GM12878 (cell line): Measurements from ENCODE around the gene CILP. TPM values are rescaled to one million over a fixed set of nuclear protein-coding genes. Genes with fewer than 3 reads are reported as not detected.

Source experiments
- ATAC-seq: fragments of 200-7000 bp; cut with Tn5 transposase; 3 replicates; pipeline ENCODE4 v1.9.1; 2020; ENCODE audit warnings: mild to moderate bottlenecking, moderate library complexity
- BruUV-seq: library from RNA; stranded (reverse); fragments of 400-500 nt; replicated peaks from 2 replicates; lab custom pipeline; 2021; lab: Mats Ljungman, UMichigan
- CTCF ChIA-PET: fragments of 300-600 bp; sonication (Branson Sonifier 250); formaldehyde crosslinking; extraction: SDS; loops from one replicate; lab custom pipeline; 2021; ENCODE audit warnings: inconsistent platforms; lab: Yijun Ruan, JAX
- POLR2A ChIA-PET: fragments of 350-600 bp; formaldehyde crosslinking; extraction: SDS; loops from one replicate; lab custom pipeline; 2021; ENCODE audit warnings: inconsistent platforms; lab: Charles Lee
- RAD21 ChIA-PET: fragments of 300-600 bp; sonication (Branson Sonifier 250); formaldehyde crosslinking; loops from one replicate; lab custom pipeline; 2023; ENCODE audit warnings: antibody characterized with exemption; ENCODE audit not compliant: unreplicated experiment; lab: Charles Lee
- SMC1A ChIA-PET: fragments of 300-600 bp; sonication (Branson Sonifier 250); formaldehyde crosslinking; loops from one replicate; lab custom pipeline; 2023; ENCODE audit not compliant: unreplicated experiment, uncharacterized antibody; lab: Charles Lee
- DNase-seq: peaks from one replicate; pipeline ENCODE4 v3.0.0-alpha.2; 2011; ENCODE audit warnings: low read depth, low spot score
- FAIRE-seq: peaks from 3 replicates; lab custom pipeline; 2011; peaks lifted over from hg19 to GRCh38; lab: Jason Lieb, UNC
- H2AFZ ChIP-seq: 2 replicates; pipeline ENCODE4 v1.6.0; 2011; ENCODE audit warnings: low read depth, low read length, control low read depth; ENCODE audit not compliant: control insufficient read depth
- H3K27ac ChIP-seq: 2 replicates; pipeline ENCODE4 v1.5.1; 2011; ENCODE audit warnings: control low read depth; ENCODE audit not compliant: control insufficient read depth, insufficient read depth
- H3K27me3 ChIP-seq, 2 experiments: replicated peaks in 1 of 2; 2 replicates each; pipeline versions ENCODE4 v1.6.0 to v1.6.1; 2011; ENCODE audit warnings: low read length in 1 of 2; ENCODE audit not compliant: control insufficient read depth in 2 of 2, insufficient read depth in 2 of 2
- H3K36me3 ChIP-seq, 2 experiments: 2 replicates each; pipeline ENCODE4 v1.5.1; 2011; ENCODE audit warnings: low read length in 1 of 2; ENCODE audit not compliant: control insufficient read depth in 2 of 2, insufficient read depth in 2 of 2
- H3K4me1 ChIP-seq: 2 replicates; pipeline ENCODE4 v1.6.1; 2011; ENCODE audit warnings: mild to moderate bottlenecking, low read length, moderate library complexity, mixed read lengths; ENCODE audit not compliant: control insufficient read depth, insufficient read depth
- H3K4me2 ChIP-seq: 2 replicates; pipeline ENCODE4 v1.6.0; 2011; ENCODE audit warnings: control low read depth; ENCODE audit not compliant: control insufficient read depth, insufficient read depth
- H3K4me3 ChIP-seq: fragments of 200-600 bp; sonication (generic); 2 replicates; pipeline ENCODE4 v1.5.1; 2016
- H3K79me2 ChIP-seq: 2 replicates; pipeline ENCODE4 v1.6.0; 2011; ENCODE audit warnings: low read length; ENCODE audit not compliant: control insufficient read depth, insufficient read depth
- H3K9ac ChIP-seq: 2 replicates; pipeline ENCODE4 v1.8.0; 2011; ENCODE audit warnings: low read length, control low read depth, mixed read lengths; ENCODE audit not compliant: control insufficient read depth, insufficient read depth
- H3K9me3 ChIP-seq: replicated peaks from 3 replicates; pipeline ENCODE4 v1.5.1; 2011; ENCODE audit warnings: mild to moderate bottlenecking, low read length; ENCODE audit not compliant: control insufficient read depth, insufficient read depth
- H4K20me1 ChIP-seq: 2 replicates; pipeline ENCODE4 v1.6.0; 2011; ENCODE audit not compliant: control insufficient read depth, insufficient read depth
- CBX5 ChIP-seq: sonication (generic); IDR thresholded peaks from 2 replicates; pipeline ENCODE4 v1.6.1; 2016; ENCODE audit warnings: low read depth, moderate library complexity, mild to moderate bottlenecking, inconsistent platforms
- CREM ChIP-seq: IDR thresholded peaks from 2 replicates; pipeline ENCODE4 v1.6.1; 2014; ENCODE audit warnings: antibody characterized with exemption, low read depth
- CUX1 ChIP-seq: IDR thresholded peaks from 2 replicates; pipeline ENCODE4 v1.6.1; 2012; ENCODE audit warnings: improper control_type of control experiment, low read depth, low read length; ENCODE audit not compliant: insufficient replicate concordance
- E2F4 ChIP-seq: IDR thresholded peaks from 2 replicates; pipeline ENCODE4 v1.6.1; 2012; ENCODE audit warnings: low read depth, low read length, improper control_type of control experiment
- ETV6 ChIP-seq, 2 experiments: fragments of 450-650 bp in 1 of 2; IDR thresholded peaks in 1 of 2; conservative IDR thresholded peaks in 1 of 2; 2 replicates each; pipeline ENCODE4 v1.6.1; 2014; ENCODE audit warnings: antibody characterized with exemption in 1 of 2, borderline replicate concordance in 1 of 2, low read depth in 1 of 2, mild to moderate bottlenecking in 1 of 2, moderate library complexity in 1 of 2
- IKZF1 ChIP-seq: fragments of 450-650 bp; conservative IDR thresholded peaks from 2 replicates; pipeline ENCODE4 v1.6.1; 2017; ENCODE audit warnings: antibody characterized with exemption, mild to moderate bottlenecking
- IRF3 ChIP-seq: fragments of 450-650 bp; IDR thresholded peaks from 2 replicates; pipeline ENCODE4 v1.6.1; 2014; ENCODE audit warnings: mild to moderate bottlenecking
- SMAD1 ChIP-seq: fragments of 450-650 bp; IDR thresholded peaks from 2 replicates; pipeline ENCODE4 v1.6.1; 2018; ENCODE audit warnings: mild to moderate bottlenecking, low read depth; ENCODE audit not compliant: partially characterized antibody
- ZBED1 ChIP-seq: IDR thresholded peaks from 2 replicates; pipeline ENCODE4 v1.6.1; 2016; ENCODE audit warnings: borderline replicate concordance
- WGBS: methylation state at CpG from one replicate; pipeline ENCODE4 v1.1.6; 2016; ENCODE audit warnings: low lambda C conversion rate; ENCODE audit not compliant: insufficient replicate concordance, insufficient coverage; ENCODE audit errors: missing lambda C conversion rate; 5-methylcytosine and 5-hydroxymethylcytosine counted together
- in situ Hi-C: fragments of 300-500 bp; cut with MboI; formaldehyde crosslinking; loops from 9 replicates; pipeline ENCODE4 v1.14.3; 2018; ENCODE audit warnings: mixed read lengths
- intact Hi-C: fragments of 100-400 bp; cut with micrococcal nuclease; formaldehyde crosslinking; loops from one replicate; pipeline ENCODE4 v1.14.2; 2022; ENCODE audit not compliant: unreplicated experiment
- polyA plus RNA-seq, 11 experiments: library from polyadenylated mRNA; depleted of rRNA in 4 of 11; unstranded in 6 of 11; stranded (reverse) in 5 of 11; fragments of >200 nt; fragmentation: Nextera tagmentation in 4 of 11; fragmentation: Illumina TruSeq in 1 of 11; extraction: Ambion mirVana in 4 of 11; extraction: Trizol in 1 of 11; gene quantifications; 1 replicate in 1 of 11; 2 replicates in 10 of 11; pipeline versions ENCODE4 v1.2.1 to v1.2.3, GENCODE V29; 2011 to 2016; ENCODE audit warnings: inconsistent platforms in 2 of 11, missing spikeins in 2 of 11, low read depth in 1 of 11
- total RNA-seq, 4 experiments: library from RNA; depleted of rRNA in 3 of 4; stranded (reverse); fragments of >200 nt in 3 of 4; fragmentation: Illumina TruSeq in 1 of 4; extraction: Trizol in 1 of 4; gene quantifications; 2 replicates each; pipeline versions ENCODE4 v1.2.1 to v1.2.3, GENCODE V29; 2013 to 2021

Gene CILP
- total and polyA plus RNA-seq, 10 of the 15 experiments (the other 5 are each of a cell fraction or from before 2014, with no cell fraction given), result 0.03 to 0.06 (median 0.04) TPM; not detected in 4

GRCh38 chr15:65171428-65171827, 39.8 kb downstream of the CILP start:
- Histone ChIP-seq H3K9me3 (no peaks in the 10 kb centered on the region), H3K27me3 (no peaks in the 10 kb centered on the region), H2AFZ (no peak overlapping the region), H3K79me2 (peaks cover 1% of the 10 kb centered on the region; the same call in 1 of the 2 replicates), H3K4me3 (no peak overlapping the region), H3K27ac (no peak overlapping the region), H3K36me3 (peaks cover 0 to 18% of the 10 kb centered on the region in 2 experiments; a peak in 2 of 4 replicates), H3K9ac (no peak overlapping the region), H4K20me1 (no peaks in the 10 kb centered on the region), H3K4me1 (peaks cover 4% of the 10 kb centered on the region; the same call in 1 of the 2 replicates), H3K4me2 (no peak overlapping the region)
- intact Hi-C loops, result no loop called here
- FAIRE-seq (no peak), DNase-seq (no peak), ATAC-seq (no peak)
- in situ Hi-C loops, result no loop called here
- SMC1A ChIA-PET, result interaction anchor here (2.2 kb wide), 1 partner anchor 11 kb away, joined by 8 read pairs; no protein-coding TSS in a partner anchor
- POLR2A ChIA-PET, result interaction anchor here (0.5 to 0.7 kb wide), 5 partner anchors 10 to 565 kb away, joined by 3 to 5 read pairs (median 4); no protein-coding TSS in a partner anchor
- RAD21 ChIA-PET, result no interaction called here
- no peak for TF ChIP-seq IRF3
- TF ChIP-seq ZBED1, result no peak
- TF ChIP-seq E2F4, result no peak
- no peak for TF ChIP-seq IKZF1
- no peak for TF ChIP-seq CREM
- TF ChIP-seq CUX1, result no peak
- no peak for TF ChIP-seq SMAD1
- TF ChIP-seq CBX5, result no peak
- no peak for TF ChIP-seq ETV6 (conservative IDR thresholded peaks at IDR 0.05 in 1 of 2, IDR thresholded peaks at IDR 0.05 in 1 of 2; ENCODE audit: borderline replicate concordance in 1 of 2, low read depth in 1 of 2)
- WGBS, result 96% methylated on average over 5 of the region's 5 CpGs
- CTCF ChIA-PET, result interaction anchor here (2.1 kb wide), 1 partner anchor 100 kb away, joined by 6 read pairs; no protein-coding TSS in a partner anchor
- BruUV-seq, result no TSS peak
